Measurements from ENCODE around the gene RLN2. TPM values are rescaled to one million over a fixed set of nuclear protein-coding genes. Genes with fewer than 3 reads are reported as not detected.

The RLN2 gene
- total RNA-seq, 1 experiment from 2014 or later, result not detected

- RAD21 ChIA-PET (ENCODE audit: low non-redundant PET in 1 of 2, low total read pairs in 2 of 2, uncharacterized antibody in 2 of 2, unreplicated experiment in 2 of 2), result no interaction called here
- Histone ChIP-seq H3K27ac (ENCODE audit: low read depth, low read length) (no peak overlapping the region), H3K9ac (ENCODE audit: low read length) (no peak overlapping the region), H3K9me3 (ENCODE audit: control insufficient read depth in 1 of 2, insufficient read depth in 1 of 2, low read depth in 1 of 2, low read length in 2 of 2) (no peaks in the 10 kb centered on the region), H4K20me1 (ENCODE audit: insufficient read depth) (no peaks in the 10 kb centered on the region), H3K27me3 (ENCODE audit: insufficient read depth, low read length) (no peaks in the 10 kb centered on the region), H3K4me2 (ENCODE audit: low read length) (no peak overlapping the region), H3K79me2 (ENCODE audit: insufficient read depth, low read length) (no peaks in the 10 kb centered on the region), H3K4me1 (ENCODE audit: control insufficient read depth in 1 of 2, insufficient read depth in 2 of 2, low read length in 2 of 2) (no peaks in the 10 kb centered on the region), H3K4me3 (replicated peaks in 1 of 2; ENCODE audit: low read depth in 1 of 2, low read length in 2 of 2) (no peak overlapping the region), H3K9me2 (ENCODE audit: insufficient read depth) (no peaks in the 10 kb centered on the region), H3K36me3 (ENCODE audit: control insufficient read depth in 1 of 2, insufficient read depth in 2 of 2, low read length in 2 of 2) (no peaks in the 10 kb centered on the region), H2AFZ (ENCODE audit: low read depth, low read length, poor library complexity, severe bottlenecking) (no peak overlapping the region)
- ATAC-seq (no peak), DNase-seq (ENCODE audit: low read depth, low spot score) (no peak)
- CTCF ChIA-PET, result no interaction called here
- POLR2A ChIA-PET, result no interaction called here
- BruUV-seq (replicated peaks), result no TSS peak
- intact Hi-C loops (cut with micrococcal nuclease), result no loop called here
- TF ChIP-seq SRF (IDR thresholded peaks at IDR 0.05; ENCODE audit: low read depth), result no peak
- TF ChIP-seq ATF3 (IDR thresholded peaks at IDR 0.05), result no peak
- TF ChIP-seq JUND (IDR thresholded peaks at IDR 0.05), result no peak
These were observed 18.3 kb downstream of the RLN2 start for GRCh38 chr9:5286262-5286661.

- no TSS peak for BruUV-seq (replicated peaks)
- Histone ChIP-seq H3K79me2 (ENCODE audit: insufficient read depth, low read length) (no peaks in the 10 kb centered on the region), H3K9me2 (ENCODE audit: insufficient read depth) (no peaks in the 10 kb centered on the region), H2AFZ (ENCODE audit: low read depth, low read length, poor library complexity, severe bottlenecking) (no peak overlapping the region), H3K9me3 (ENCODE audit: control insufficient read depth in 1 of 2, insufficient read depth in 1 of 2, low read depth in 1 of 2, low read length in 2 of 2) (no peaks in the 10 kb centered on the region), H3K9ac (ENCODE audit: low read length) (no peak overlapping the region), H3K27ac (ENCODE audit: low read depth, low read length) (no peak overlapping the region), H3K4me1 (ENCODE audit: control insufficient read depth in 1 of 2, insufficient read depth in 2 of 2, low read length in 2 of 2) (no peaks in the 10 kb centered on the region), H3K36me3 (ENCODE audit: control insufficient read depth in 1 of 2, insufficient read depth in 2 of 2, low read length in 2 of 2) (no peaks in the 10 kb centered on the region), H3K4me2 (ENCODE audit: low read length) (no peak overlapping the region), H3K4me3 (replicated peaks in 1 of 2; ENCODE audit: low read depth in 1 of 2, low read length in 2 of 2) (no peak overlapping the region), H4K20me1 (ENCODE audit: insufficient read depth) (no peaks in the 10 kb centered on the region), H3K27me3 (ENCODE audit: insufficient read depth, low read length) (no peaks in the 10 kb centered on the region)
- ATAC-seq, result no peak
- ChIA-PET RAD21 (ENCODE audit: low non-redundant PET in 1 of 2, low total read pairs in 2 of 2, uncharacterized antibody in 2 of 2, unreplicated experiment in 2 of 2) (no interaction called here), CTCF (no interaction called here), POLR2A (no interaction called here)
- DNase-seq (ENCODE audit: low read depth, low spot score), result no peak
- TF ChIP-seq EZH2phosphoT487 (IDR thresholded peaks at IDR 0.05; ENCODE audit: borderline replicate concordance), result no peak
- TF ChIP-seq CEBPB (IDR thresholded peaks at IDR 0.05; ENCODE audit: low read depth), result no peak
- intact Hi-C loops (cut with micrococcal nuclease), result no loop called here
These were observed 26.0 kb downstream of the RLN2 start for GRCh38 chr9:5278486-5278885.

Data from HCT116 (cell line).